HEK293 (cell line): ENCODE results near the gene MPC2.

Experiments
- CTCF ChIA-PET: fragments of 350-600 bp; formaldehyde crosslinking; extraction: SDS; loops from one replicate; lab custom pipeline; 2021; ENCODE audit warnings: antibody characterized with exemption; lab: Yijun Ruan, JAX
- POLR2A ChIA-PET: fragments of 300-600 bp; formaldehyde crosslinking; extraction: SDS; loops from one replicate; lab custom pipeline; 2020; ENCODE audit warnings: antibody characterized with exemption, inconsistent platforms; lab: Yijun Ruan, JAX
- H3K27ac ChIP-seq: fragments of 200-500 bp; sonication (Bioruptor generic); 2 replicates; pipeline ENCODE4 v1.5.1; 2014; ENCODE audit warnings: low read depth, low read length, control low read depth, inconsistent platforms; ENCODE audit errors: extremely low read depth
- H3K36me3 ChIP-seq, 2 experiments: fragments of 200-500 bp in 1 of 2; sonication (Bioruptor generic) in 1 of 2; 1 replicate in 1 of 2; 2 replicates in 1 of 2; pipeline ENCODE4 v1.5.1; 2014 to 2017; ENCODE audit warnings: inconsistent platforms in 2 of 2, low read length in 2 of 2; ENCODE audit not compliant: control insufficient read depth in 2 of 2, insufficient read depth in 1 of 2
- H3K4me1 ChIP-seq: fragments of 200-500 bp; sonication (Bioruptor generic); 2 replicates; pipeline ENCODE4 v1.5.1; 2014; ENCODE audit warnings: mild to moderate bottlenecking, low read length, inconsistent platforms; ENCODE audit not compliant: control insufficient read depth, insufficient read depth
- H3K4me3 ChIP-seq: 2 replicates; pipeline ENCODE4 v1.5.1; 2011; ENCODE audit warnings: low read depth, mild to moderate bottlenecking, control low read depth, low read length, moderate library complexity
- H3K9me3 ChIP-seq: fragments of 200-500 bp; sonication (Bioruptor generic); 2 replicates; pipeline ENCODE4 v1.5.1; 2014; ENCODE audit warnings: low read depth, low read length, inconsistent platforms; ENCODE audit not compliant: control insufficient read depth, insufficient read depth
- SALL2 ChIP-seq: fragments of 450-650 bp; formaldehyde crosslinking; IDR thresholded peaks from 2 replicates; pipeline ENCODE4 v1.5.0; 2017; ENCODE audit warnings: missing biosample characterization, mild to moderate bottlenecking, missing genetic modification characterization, borderline replicate concordance
- ZFHX2 ChIP-seq: fragments of 450-650 bp; formaldehyde crosslinking; conservative IDR thresholded peaks from 2 replicates; pipeline ENCODE4 v1.5.1; 2016; ENCODE audit warnings: missing biosample characterization, missing genetic modification characterization
- ZNF132 ChIP-seq: fragments of 450-650 bp; formaldehyde crosslinking; IDR thresholded peaks from 2 replicates; pipeline ENCODE4 v1.5.1; 2017; ENCODE audit warnings: missing biosample characterization, missing genetic modification characterization, borderline replicate concordance
- ZNF184 ChIP-seq: fragments of 450-650 bp; IDR thresholded peaks from 2 replicates; pipeline ENCODE4 v1.5.1; 2018; ENCODE audit warnings: missing biosample characterization, mild to moderate bottlenecking, missing genetic modification characterization
- ZNF391 ChIP-seq: fragments of 450-650 bp; formaldehyde crosslinking; IDR thresholded peaks from 2 replicates; pipeline ENCODE4 v1.5.1; 2016; ENCODE audit warnings: low read depth, missing biosample characterization, missing genetic modification characterization, borderline replicate concordance
- ZNF416 ChIP-seq: fragments of 450-650 bp; formaldehyde crosslinking; IDR thresholded peaks from 2 replicates; pipeline ENCODE4 v1.5.1; 2016; ENCODE audit warnings: missing biosample characterization, missing genetic modification characterization
- ZNF529 ChIP-seq: fragments of 450-650 bp; formaldehyde crosslinking; IDR thresholded peaks from 2 replicates; pipeline ENCODE4 v1.5.1; 2017; ENCODE audit warnings: missing genetic modification characterization, missing biosample characterization; ENCODE audit not compliant: insufficient replicate concordance
- ZNF530 ChIP-seq: fragments of 450-650 bp; formaldehyde crosslinking; IDR thresholded peaks from 2 replicates; pipeline ENCODE4 v1.5.1; 2016; ENCODE audit warnings: low read depth, missing biosample characterization, missing genetic modification characterization
- ZNF558 ChIP-seq: fragments of 450-650 bp; formaldehyde crosslinking; IDR thresholded peaks from 2 replicates; pipeline ENCODE4 v1.5.1; 2016; ENCODE audit warnings: missing biosample characterization, missing genetic modification characterization
- ZNF670 ChIP-seq: fragments of 450-650 bp; formaldehyde crosslinking; IDR thresholded peaks from 2 replicates; pipeline ENCODE4 v1.5.1; 2016; ENCODE audit warnings: missing biosample characterization, missing genetic modification characterization, low read depth
- ZNF747 ChIP-seq: fragments of 450-650 bp; formaldehyde crosslinking; IDR thresholded peaks from 2 replicates; pipeline ENCODE4 v1.5.1; 2016; ENCODE audit warnings: missing biosample characterization, missing genetic modification characterization
- ZNF791 ChIP-seq: fragments of 450-650 bp; formaldehyde crosslinking; IDR thresholded peaks from 2 replicates; pipeline ENCODE4 v1.5.1; 2016; ENCODE audit warnings: missing biosample characterization, missing genetic modification characterization
- TF ChIP-seq, protein P1 (sequence below): fragments of 450-650 bp; formaldehyde crosslinking; conservative IDR thresholded peaks from 2 replicates; pipeline ENCODE4 v1.5.1; 2016; ENCODE audit warnings: low read depth, missing biosample characterization, missing genetic modification characterization
- TF ChIP-seq, protein P2 (sequence below): fragments of 450-650 bp; formaldehyde crosslinking; IDR thresholded peaks from 2 replicates; pipeline ENCODE4 v1.5.1; 2017; ENCODE audit warnings: missing biosample characterization, missing genetic modification characterization
- TF ChIP-seq, protein P3 (sequence below): fragments of 450-650 bp; IDR thresholded peaks from 2 replicates; pipeline ENCODE4 v1.5.1; 2018; ENCODE audit warnings: missing biosample characterization, missing genetic modification characterization
- TF ChIP-seq, protein P4 (sequence below): fragments of 450-650 bp; formaldehyde crosslinking; IDR thresholded peaks from 2 replicates; pipeline ENCODE4 v1.5.1; 2016; ENCODE audit warnings: missing biosample characterization, missing genetic modification characterization
- TF ChIP-seq, protein P5 (sequence below): fragments of 450-650 bp; formaldehyde crosslinking; IDR thresholded peaks from 2 replicates; pipeline ENCODE4 v1.5.1; 2016; ENCODE audit warnings: missing biosample characterization, missing genetic modification characterization

Gene MPC2

DNA sequence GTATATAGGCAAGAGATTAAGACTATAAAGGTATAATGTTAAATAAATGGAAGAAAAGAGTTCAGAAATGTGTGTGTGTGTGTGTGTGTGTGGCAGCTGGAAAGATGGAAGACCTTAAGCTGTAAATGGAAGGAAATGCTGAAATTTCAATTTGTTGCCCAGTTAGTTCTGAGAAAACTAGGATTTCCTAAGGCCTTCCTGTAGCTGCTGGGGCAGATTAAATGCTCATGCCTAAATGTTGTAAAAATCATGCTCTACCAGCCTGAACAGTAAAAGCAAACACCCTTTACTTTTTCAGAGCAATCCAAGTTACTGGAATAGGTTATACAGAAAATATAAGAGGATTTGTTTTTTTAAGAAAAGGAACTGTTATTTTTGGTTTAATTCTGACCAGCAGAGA lies 31.2 kb downstream of the MPC2 start:
- H3K27ac ChIP-seq, result no peak overlapping the region

DNA sequence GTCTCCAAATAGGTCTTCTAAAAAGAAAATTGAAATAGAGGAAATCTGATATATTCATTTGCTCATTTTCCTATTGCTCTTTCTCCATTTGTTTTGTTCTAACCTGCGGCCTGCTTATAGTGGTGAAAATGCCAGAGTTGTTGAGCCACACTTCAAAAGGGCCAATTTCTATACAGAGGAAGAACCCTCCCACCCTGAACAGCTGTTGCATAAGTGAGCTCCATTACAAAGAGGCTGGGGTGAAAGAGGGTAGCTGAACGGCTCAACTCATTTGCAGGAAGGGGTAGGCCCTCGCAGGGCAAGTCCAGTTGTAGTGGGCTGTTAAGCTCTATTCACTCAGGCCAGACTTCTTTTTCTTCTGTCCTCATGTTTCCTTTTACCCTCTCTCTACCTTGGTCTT lies 31.7 kb downstream of the MPC2 start:
- Histone ChIP-seq H3K36me3 (no peaks in the 10 kb centered on the region), H3K4me1 (peaks cover 3% of the 10 kb centered on the region; the same call in 1 of the 2 replicates), H3K27ac (no peak overlapping the region), H3K9me3 (no peaks in the 10 kb centered on the region), H3K4me3 (no peak overlapping the region)
- POLR2A ChIA-PET, result interaction anchor here (0.7 to 1.1 kb wide), 2 partner anchors 31 to 32 kb away, joined by 3 read pairs; partner anchors contain the start of genes DCAF6 and MPC2
- CTCF ChIA-PET, result interaction anchor here (0.5 to 0.6 kb wide), 2 partner anchors 173 to 996 kb away, joined by 3 read pairs; no protein-coding TSS in a partner anchor
- TF ChIP-seq ZNF670 (tag by site-specific recombination) (no peak), ZNF747 (tag by site-specific recombination) (no peak), ZFHX2 (no peak), ZNF416 (tag by site-specific recombination) (no peak), ZNF558 (tag by site-specific recombination) (no peak), ZNF791 (no peak), ZNF132 (tag by site-specific recombination) (no peak), SALL2 (tag by site-specific recombination) (no peak)
- TF ChIP-seq, protein P1, sequence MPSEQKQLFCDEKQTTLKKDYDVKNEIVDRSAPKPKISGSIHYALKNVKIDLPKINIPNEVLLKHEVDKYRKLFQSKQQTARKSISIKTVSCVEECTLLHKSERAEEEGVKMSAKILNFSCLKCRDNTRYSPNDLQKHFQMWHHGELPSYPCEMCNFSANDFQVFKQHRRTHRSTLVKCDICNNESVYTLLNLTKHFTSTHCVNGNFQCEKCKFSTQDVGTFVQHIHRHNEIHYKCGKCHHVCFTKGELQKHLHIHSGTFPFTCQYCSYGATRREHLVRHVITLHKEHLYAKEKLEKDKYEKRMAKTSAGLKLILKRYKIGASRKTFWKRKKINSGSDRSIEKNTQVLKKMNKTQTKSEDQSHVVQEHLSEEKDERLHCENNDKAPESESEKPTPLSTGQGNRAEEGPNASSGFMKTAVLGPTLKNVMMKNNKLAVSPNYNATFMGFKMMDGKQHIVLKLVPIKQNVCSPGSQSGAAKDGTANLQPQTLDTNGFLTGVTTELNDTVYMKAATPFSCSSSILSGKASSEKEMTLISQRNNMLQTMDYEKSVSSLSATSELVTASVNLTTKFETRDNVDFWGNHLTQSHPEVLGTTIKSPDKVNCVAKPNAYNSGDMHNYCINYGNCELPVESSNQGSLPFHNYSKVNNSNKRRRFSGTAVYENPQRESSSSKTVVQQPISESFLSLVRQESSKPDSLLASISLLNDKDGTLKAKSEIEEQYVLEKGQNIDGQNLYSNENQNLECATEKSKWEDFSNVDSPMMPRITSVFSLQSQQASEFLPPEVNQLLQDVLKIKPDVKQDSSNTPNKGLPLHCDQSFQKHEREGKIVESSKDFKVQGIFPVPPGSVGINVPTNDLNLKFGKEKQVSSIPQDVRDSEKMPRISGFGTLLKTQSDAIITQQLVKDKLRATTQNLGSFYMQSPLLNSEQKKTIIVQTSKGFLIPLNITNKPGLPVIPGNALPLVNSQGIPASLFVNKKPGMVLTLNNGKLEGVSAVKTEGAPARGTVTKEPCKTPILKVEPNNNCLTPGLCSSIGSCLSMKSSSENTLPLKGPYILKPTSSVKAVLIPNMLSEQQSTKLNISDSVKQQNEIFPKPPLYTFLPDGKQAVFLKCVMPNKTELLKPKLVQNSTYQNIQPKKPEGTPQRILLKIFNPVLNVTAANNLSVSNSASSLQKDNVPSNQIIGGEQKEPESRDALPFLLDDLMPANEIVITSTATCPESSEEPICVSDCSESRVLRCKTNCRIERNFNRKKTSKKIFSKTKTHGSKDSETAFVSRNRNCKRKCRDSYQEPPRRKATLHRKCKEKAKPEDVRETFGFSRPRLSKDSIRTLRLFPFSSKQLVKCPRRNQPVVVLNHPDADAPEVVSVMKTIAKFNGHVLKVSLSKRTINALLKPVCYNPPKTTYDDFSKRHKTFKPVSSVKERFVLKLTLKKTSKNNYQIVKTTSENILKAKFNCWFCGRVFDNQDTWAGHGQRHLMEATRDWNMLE (tag by site-specific recombination), result no peak
- TF ChIP-seq, protein P2, sequence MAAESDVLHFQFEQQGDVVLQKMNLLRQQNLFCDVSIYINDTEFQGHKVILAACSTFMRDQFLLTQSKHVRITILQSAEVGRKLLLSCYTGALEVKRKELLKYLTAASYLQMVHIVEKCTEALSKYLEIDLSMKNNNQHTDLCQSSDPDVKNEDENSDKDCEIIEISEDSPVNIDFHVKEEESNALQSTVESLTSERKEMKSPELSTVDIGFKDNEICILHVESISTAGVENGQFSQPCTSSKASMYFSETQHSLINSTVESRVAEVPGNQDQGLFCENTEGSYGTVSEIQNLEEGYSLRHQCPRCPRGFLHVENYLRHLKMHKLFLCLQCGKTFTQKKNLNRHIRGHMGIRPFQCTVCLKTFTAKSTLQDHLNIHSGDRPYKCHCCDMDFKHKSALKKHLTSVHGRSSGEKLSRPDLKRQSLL (tag by site-specific recombination), result no peak

More for the DNA sequence above, 31.2 kb downstream of the MPC2 start:
- TF ChIP-seq, protein P3, sequence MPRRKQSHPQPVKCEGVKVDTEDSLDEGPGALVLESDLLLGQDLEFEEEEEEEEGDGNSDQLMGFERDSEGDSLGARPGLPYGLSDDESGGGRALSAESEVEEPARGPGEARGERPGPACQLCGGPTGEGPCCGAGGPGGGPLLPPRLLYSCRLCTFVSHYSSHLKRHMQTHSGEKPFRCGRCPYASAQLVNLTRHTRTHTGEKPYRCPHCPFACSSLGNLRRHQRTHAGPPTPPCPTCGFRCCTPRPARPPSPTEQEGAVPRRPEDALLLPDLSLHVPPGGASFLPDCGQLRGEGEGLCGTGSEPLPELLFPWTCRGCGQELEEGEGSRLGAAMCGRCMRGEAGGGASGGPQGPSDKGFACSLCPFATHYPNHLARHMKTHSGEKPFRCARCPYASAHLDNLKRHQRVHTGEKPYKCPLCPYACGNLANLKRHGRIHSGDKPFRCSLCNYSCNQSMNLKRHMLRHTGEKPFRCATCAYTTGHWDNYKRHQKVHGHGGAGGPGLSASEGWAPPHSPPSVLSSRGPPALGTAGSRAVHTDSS, result no peak
- TF ChIP-seq ZNF184 (tag by site-specific recombination) (no peak), ZNF416 (tag by site-specific recombination) (no peak), ZNF529 (tag by site-specific recombination) (no peak), ZNF391 (tag by site-specific recombination) (no peak), ZNF530 (tag by site-specific recombination) (no peak)
- TF ChIP-seq, protein P4, sequence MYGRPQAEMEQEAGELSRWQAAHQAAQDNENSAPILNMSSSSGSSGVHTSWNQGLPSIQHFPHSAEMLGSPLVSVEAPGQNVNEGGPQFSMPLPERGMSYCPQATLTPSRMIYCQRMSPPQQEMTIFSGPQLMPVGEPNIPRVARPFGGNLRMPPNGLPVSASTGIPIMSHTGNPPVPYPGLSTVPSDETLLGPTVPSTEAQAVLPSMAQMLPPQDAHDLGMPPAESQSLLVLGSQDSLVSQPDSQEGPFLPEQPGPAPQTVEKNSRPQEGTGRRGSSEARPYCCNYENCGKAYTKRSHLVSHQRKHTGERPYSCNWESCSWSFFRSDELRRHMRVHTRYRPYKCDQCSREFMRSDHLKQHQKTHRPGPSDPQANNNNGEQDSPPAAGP (tag by site-specific recombination), result no peak
- TF ChIP-seq, protein P5, sequence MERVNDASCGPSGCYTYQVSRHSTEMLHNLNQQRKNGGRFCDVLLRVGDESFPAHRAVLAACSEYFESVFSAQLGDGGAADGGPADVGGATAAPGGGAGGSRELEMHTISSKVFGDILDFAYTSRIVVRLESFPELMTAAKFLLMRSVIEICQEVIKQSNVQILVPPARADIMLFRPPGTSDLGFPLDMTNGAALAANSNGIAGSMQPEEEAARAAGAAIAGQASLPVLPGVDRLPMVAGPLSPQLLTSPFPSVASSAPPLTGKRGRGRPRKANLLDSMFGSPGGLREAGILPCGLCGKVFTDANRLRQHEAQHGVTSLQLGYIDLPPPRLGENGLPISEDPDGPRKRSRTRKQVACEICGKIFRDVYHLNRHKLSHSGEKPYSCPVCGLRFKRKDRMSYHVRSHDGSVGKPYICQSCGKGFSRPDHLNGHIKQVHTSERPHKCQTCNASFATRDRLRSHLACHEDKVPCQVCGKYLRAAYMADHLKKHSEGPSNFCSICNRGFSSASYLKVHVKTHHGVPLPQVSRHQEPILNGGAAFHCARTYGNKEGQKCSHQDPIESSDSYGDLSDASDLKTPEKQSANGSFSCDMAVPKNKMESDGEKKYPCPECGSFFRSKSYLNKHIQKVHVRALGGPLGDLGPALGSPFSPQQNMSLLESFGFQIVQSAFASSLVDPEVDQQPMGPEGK, result no peak
- H3K4me3 ChIP-seq, result no peak overlapping the region
- ChIA-PET CTCF (interaction anchor here (0.5 kb wide), 1 partner anchor 996 kb away, joined by 3 read pairs; no protein-coding TSS in a partner anchor), POLR2A (interaction anchor here (0.6 to 1.1 kb wide), 2 partner anchors 30 to 109 kb away, joined by 3 to 7 read pairs; partner anchors contain the start of gene DCAF6)
- H3K4me1 ChIP-seq, result peaks cover 3% of the 10 kb centered on the region; the same call in 1 of the 2 replicates
- no peaks in the 10 kb centered on the region for H3K9me3 ChIP-seq
- H3K36me3 ChIP-seq, result no peaks in the 10 kb centered on the region
